Lower lobe of right lung (tissue), 2 donors: ENCODE data around the gene MYCL. TPM values are rescaled to one million over a fixed set of nuclear protein-coding genes. Genes with fewer than 3 reads are reported as not detected.

Source experiments
- ATAC-seq, 2 donors: fragments of 200-7000 bp; cut with Tn5 transposase; one replicate each; pipeline ENCODE4 v1.9.1; 2020 to 2022; ENCODE audit warnings: mild to moderate bottlenecking in 2 of 2, moderate library complexity in 2 of 2
- DNase-seq: peaks from one replicate; pipeline ENCODE4 v3.0.0-alpha.2; 2020
- H3K27ac ChIP-seq: fragments of 200-600 bp; one replicate; pipeline ENCODE4 v1.8.0; 2022
- H3K27me3 ChIP-seq: fragments of 200-600 bp; one replicate; pipeline ENCODE4 v1.8.0; 2022; ENCODE audit warnings: low read depth
- H3K36me3 ChIP-seq: fragments of 200-600 bp; one replicate; pipeline ENCODE4 v1.8.0; 2022; ENCODE audit warnings: mild to moderate bottlenecking
- H3K4me1 ChIP-seq: fragments of 200-600 bp; one replicate; pipeline ENCODE4 v1.8.0; 2022
- H3K4me3 ChIP-seq: fragments of 200-600 bp; one replicate; pipeline ENCODE4 v1.8.0; 2022; ENCODE audit warnings: mild to moderate bottlenecking
- H3K9me3 ChIP-seq: fragments of 200-600 bp; one replicate; pipeline ENCODE4 v1.8.0; 2022
- CTCF ChIP-seq: fragments of 200-600 bp; IDR thresholded peaks from one replicate; pipeline ENCODE4 v1.8.0; 2022; ENCODE audit warnings: antibody characterized with exemption, mild to moderate bottlenecking
- intact Hi-C: fragments of 100-400 bp; cut with DNase I; formaldehyde crosslinking; loops from one replicate; pipeline ENCODE4 v1.11.0; 2022
- total RNA-seq: library from RNA; stranded (reverse); fragmentation: NEBNext Ultra II Directional; extraction: Animal tissue kit (Norgen Biotek cat#: 25700); gene quantifications from one replicate; pipeline ENCODE4 v1.2.1, GENCODE V29; 2021
- donor health status: DM: no; HTN: yes; CAD: no; lungs with severe emphysema.

MYCL gene
- total RNA-seq, 1 donor from 2014 or later = 3.9 TPM

GRCh38 chr1:39852876-39853275 lies 48.8 kb downstream of the MYCL start:
- no peak for DNase-seq
- peaks cover 43% of the 10 kb centered on the region for H3K36me3 ChIP-seq
- TF ChIP-seq CTCF = no peak
- H3K27me3 ChIP-seq = no peaks in the 10 kb centered on the region
- ATAC-seq = no peak
- H3K9me3 ChIP-seq = no peaks in the 10 kb centered on the region
- intact Hi-C loops = no loop called here
- H3K4me1 ChIP-seq = peaks cover 7% of the 10 kb centered on the region
- no peak overlapping the region for H3K4me3 ChIP-seq
- no peak overlapping the region for H3K27ac ChIP-seq

- peaks cover 7% of the 10 kb centered on the region for H3K4me1 ChIP-seq
- no peaks in the 10 kb centered on the region for H3K27me3 ChIP-seq
- H3K36me3 ChIP-seq = peaks cover 48% of the 10 kb centered on the region
- no peak overlapping the region for H3K27ac ChIP-seq
- TF ChIP-seq CTCF = no peak
- intact Hi-C loops = no loop called here
- no peaks in the 10 kb centered on the region for H3K9me3 ChIP-seq
- no peak for DNase-seq
- H3K4me3 ChIP-seq = no peak overlapping the region
- ATAC-seq = peak in 1 of 2 donors; percentile 40
These were observed 49.4 kb downstream of the MYCL start for GRCh38 chr1:39852214-39852791.

- no peak for TF ChIP-seq CTCF
- Histone ChIP-seq H3K4me3 (no peak overlapping the region), H3K36me3 (peaks cover 47% of the 10 kb centered on the region), H3K27ac (no peak overlapping the region), H3K27me3 (no peaks in the 10 kb centered on the region), H3K9me3 (no peaks in the 10 kb centered on the region), H3K4me1 (peaks cover 14% of the 10 kb centered on the region)
- ATAC-seq (no peak), DNase-seq (no peak)
- intact Hi-C loops = no loop called here
These were observed 51.0 kb downstream of the MYCL start for GRCh38 chr1:39850606-39851216.

- Histone ChIP-seq H3K9me3 (no peaks in the 10 kb centered on the region), H3K27ac (no peak overlapping the region), H3K4me3 (no peak overlapping the region), H3K4me1 (peaks cover 22% of the 10 kb centered on the region), H3K36me3 (peaks cover 37% of the 10 kb centered on the region), H3K27me3 (no peaks in the 10 kb centered on the region)
- ATAC-seq (no peak), DNase-seq (no peak)
- no peak for TF ChIP-seq CTCF
- intact Hi-C loops = no loop called here
These were observed 52.5 kb downstream of the MYCL start for GRCh38 chr1:39849203-39849602.

- no peak for TF ChIP-seq CTCF
- Histone ChIP-seq H3K4me3 (no peak overlapping the region), H3K27me3 (no peaks in the 10 kb centered on the region), H3K9me3 (no peaks in the 10 kb centered on the region), H3K36me3 (peaks cover 40% of the 10 kb centered on the region), H3K27ac (no peak overlapping the region), H3K4me1 (peaks cover 31% of the 10 kb centered on the region)
- no peak for ATAC-seq
- intact Hi-C loops = no loop called here
- no peak for DNase-seq
These were observed 53.8 kb downstream of the MYCL start for GRCh38 chr1:39847940-39848339.
